ENCODE results near the gene PSMD14.

PSMD14 gene

DNA sequence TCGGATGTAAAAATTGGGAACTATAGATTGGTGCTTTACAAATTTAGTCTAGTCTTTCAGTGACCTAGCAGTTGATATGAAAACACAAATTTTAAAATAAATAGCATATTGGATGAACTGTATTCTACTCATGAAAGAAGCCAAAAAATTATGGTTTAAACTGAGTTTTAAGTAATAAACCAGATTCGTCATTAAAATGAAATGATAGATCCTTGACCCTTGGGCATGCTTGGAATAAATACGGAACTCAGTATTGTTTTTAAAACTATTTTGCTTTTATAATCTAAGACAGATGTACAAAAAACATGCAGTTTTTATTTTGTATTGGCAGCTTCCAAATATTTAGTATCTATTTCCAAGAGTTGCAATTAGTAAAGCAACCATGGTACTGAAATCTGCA is 73.3 kb downstream of the PSMD14 start:
- ATAC-seq (replicated peaks) (no peak), DNase-seq (no peak)
- Mint-ChIP-seq H3K4me3 (no peak overlapping the region), H3K27ac (no peak overlapping the region), H3K9me3 (no peaks in the 10 kb centered on the region), H3K36me3 (peaks cover 5 to 23% of the 10 kb centered on the region in 2 donors), H3K4me1 (peaks cover 0 to 1% of the 10 kb centered on the region in 2 donors), H3K27me3 (no peaks in the 10 kb centered on the region)

DNA sequence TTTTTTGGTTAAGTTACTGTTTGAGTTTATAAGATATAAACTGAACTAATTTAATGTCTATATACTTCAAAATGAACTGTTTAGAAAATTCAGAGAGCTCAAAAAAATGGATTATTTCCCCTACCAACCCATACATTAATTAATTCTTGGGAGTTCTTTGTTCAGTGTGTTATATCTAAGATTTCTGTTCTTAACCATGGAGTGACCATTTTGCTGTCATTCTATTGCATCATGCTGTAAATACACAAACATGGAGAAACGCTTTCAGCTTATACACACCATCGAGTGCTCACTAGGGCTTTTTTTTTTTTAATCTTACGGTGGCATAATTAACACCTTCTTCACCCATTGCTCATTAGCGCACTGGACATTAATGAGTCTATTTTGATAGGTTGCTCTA is 74.5 kb downstream of the PSMD14 start:
- Mint-ChIP-seq H3K27ac (no peak overlapping the region), H3K27me3 (no peaks in the 10 kb centered on the region), H3K9me3 (no peaks in the 10 kb centered on the region), H3K36me3 (peaks cover 5 to 28% of the 10 kb centered on the region in 2 donors), H3K4me1 (peaks cover 0 to 1% of the 10 kb centered on the region in 2 donors), H3K4me3 (no peak overlapping the region)
- no peak for ATAC-seq (replicated peaks)
- DNase-seq, result no peak

DNA sequence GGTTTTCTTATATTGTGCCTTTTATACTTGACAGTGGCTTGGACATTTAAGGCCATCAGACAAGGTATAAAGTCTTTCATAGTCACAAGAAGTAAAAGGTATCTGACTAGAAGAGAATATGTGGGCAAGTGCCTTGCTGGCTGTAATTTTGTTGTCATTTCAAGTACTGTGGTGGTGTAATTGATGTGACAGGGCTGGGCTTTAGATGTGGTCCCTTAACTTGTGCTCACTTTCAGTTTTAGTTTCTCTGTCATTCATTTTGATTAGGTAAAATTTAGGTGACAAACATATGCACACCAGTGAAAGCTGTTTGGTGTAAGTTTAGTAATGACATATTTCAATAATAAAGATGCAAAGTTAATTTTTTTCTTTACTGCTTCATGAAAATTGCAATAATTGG is 76.6 kb downstream of the PSMD14 start:
- Mint-ChIP-seq H3K27me3 (no peaks in the 10 kb centered on the region), H3K36me3 (peaks cover 3 to 22% of the 10 kb centered on the region in 2 donors), H3K4me3 (no peak overlapping the region), H3K9me3 (no peaks in the 10 kb centered on the region), H3K4me1 (peaks cover 0 to 1% of the 10 kb centered on the region in 2 donors), H3K27ac (no peak overlapping the region)
- DNase-seq (no peak), ATAC-seq (replicated peaks) (peak; percentile 33 to 34)

DNA sequence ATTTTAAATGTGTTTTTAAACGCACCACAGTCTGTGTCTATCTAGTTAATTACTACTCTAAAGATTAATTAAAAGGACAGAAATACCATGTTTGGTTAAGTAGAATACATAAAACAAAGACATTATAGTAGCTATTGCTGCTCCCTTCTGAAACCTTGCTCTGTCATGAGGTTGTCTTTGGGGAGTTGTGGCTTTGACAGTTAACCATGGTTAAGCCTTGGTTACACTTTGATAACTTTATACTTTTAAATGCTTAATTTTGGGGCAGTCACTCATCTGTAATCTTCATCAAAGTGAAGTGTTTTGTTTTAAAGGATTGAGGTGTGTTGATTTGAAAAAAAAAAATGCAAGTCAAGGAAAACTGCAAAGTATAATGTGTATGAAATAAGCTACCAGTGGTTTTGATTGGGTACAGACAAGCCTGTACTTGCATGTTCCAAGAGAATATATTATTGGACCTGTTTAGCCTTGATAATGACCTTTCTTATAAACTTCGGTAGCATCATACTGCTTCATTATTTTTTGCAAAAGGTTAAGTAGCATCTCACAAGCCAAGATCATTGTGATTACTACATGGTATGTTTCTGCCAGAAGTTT is 78.1 kb downstream of the PSMD14 start:
- no peak overlapping the region for H3K27ac Mint-ChIP-seq
- H3K27me3 Mint-ChIP-seq, result no peaks in the 10 kb centered on the region
- peaks cover 11 to 32% of the 10 kb centered on the region in 2 donors for H3K36me3 Mint-ChIP-seq
- H3K4me1 Mint-ChIP-seq, result peaks cover 0 to 1% of the 10 kb centered on the region in 2 donors
- ATAC-seq (replicated peaks) (peak in 1 of 2 donors; percentile 39), DNase-seq (no peak)
- no peaks in the 10 kb centered on the region for H3K9me3 Mint-ChIP-seq
- H3K4me3 Mint-ChIP-seq, result no peak overlapping the region

DNA sequence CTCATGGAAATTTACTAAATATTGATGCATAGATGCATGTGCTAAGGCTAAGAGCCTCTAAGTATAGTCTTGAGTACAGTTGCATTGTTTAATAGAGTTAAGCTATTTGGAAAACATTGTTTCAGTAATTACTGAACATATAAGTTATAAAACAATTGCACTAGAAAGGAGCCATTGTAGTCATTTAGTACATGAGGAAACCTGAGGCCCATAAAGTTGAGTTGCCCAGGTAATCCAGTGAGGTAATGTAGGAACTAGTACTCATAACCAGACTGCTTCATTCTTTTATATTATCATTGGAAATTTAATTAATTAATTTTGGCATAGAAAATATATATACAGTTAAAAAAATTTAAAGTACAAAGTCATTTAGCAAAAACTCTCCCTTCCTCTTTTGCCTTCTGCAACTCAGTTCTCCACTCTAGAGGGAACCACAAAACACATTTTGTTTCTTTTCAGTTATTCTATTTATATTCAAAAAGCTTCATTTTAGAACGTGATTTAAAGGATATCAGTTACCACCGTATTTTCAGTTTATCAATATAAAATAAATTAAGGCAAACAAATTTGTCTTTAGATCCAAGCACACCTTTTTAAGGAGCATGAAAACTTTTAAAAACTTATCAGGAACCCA is 80.0 kb downstream of the PSMD14 start:
- no peaks in the 10 kb centered on the region for H3K27me3 Mint-ChIP-seq
- no peaks in the 10 kb centered on the region for H3K9me3 Mint-ChIP-seq
- no peak overlapping the region for H3K27ac Mint-ChIP-seq
- H3K4me1 Mint-ChIP-seq, result peaks cover 0 to 1% of the 10 kb centered on the region in 2 donors
- DNase-seq, result no peak
- ATAC-seq (replicated peaks), result peak in 1 of 2 donors; percentile 50
- peaks cover 17 to 40% of the 10 kb centered on the region in 2 donors for H3K36me3 Mint-ChIP-seq
- H3K4me3 Mint-ChIP-seq, result no peak overlapping the region

DNA sequence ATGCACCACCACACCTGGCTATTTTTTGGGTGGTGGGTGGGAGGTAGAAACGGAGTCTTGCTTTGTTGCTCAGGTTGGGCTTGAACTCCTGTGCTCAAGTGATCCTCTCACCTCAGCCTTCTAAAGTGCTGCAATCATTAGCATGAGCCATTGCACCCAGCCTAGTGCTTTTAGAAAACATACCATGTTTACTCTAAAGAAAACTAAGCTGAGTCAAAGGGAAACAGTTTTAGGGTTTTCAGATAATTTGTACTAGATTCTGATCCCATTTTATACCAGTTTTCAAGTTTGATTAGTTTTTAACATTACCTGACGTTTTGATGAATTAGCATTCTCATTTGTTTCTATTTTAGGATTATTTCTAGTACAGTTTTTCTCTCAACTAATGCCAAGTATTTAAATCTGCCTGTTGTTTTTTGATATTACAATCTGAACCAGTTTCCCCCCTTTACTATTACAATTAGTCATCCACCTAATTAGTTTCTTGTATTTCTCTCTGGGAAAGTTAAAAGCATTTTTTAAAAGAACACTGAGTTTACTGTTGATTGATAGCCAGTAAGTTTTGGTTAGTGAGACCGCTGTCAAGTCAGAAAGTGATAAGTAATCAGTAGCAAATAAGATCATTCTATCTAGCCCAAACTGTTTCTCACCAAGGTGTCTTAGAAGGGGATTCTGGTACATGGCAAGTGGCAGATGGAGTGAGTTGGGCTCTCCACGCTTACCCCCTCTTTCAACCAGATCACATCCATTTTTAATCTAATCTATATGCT is 83.7 kb downstream of the PSMD14 start:
- no peak overlapping the region for H3K27ac Mint-ChIP-seq
- no peaks in the 10 kb centered on the region for H3K4me1 Mint-ChIP-seq
- no peak overlapping the region for H3K4me3 Mint-ChIP-seq
- no peaks in the 10 kb centered on the region for H3K9me3 Mint-ChIP-seq
- ATAC-seq (replicated peaks) (no peak), DNase-seq (no peak)
- H3K27me3 Mint-ChIP-seq, result no peaks in the 10 kb centered on the region
- peaks cover 36 to 50% of the 10 kb centered on the region in 2 donors for H3K36me3 Mint-ChIP-seq

DNA sequence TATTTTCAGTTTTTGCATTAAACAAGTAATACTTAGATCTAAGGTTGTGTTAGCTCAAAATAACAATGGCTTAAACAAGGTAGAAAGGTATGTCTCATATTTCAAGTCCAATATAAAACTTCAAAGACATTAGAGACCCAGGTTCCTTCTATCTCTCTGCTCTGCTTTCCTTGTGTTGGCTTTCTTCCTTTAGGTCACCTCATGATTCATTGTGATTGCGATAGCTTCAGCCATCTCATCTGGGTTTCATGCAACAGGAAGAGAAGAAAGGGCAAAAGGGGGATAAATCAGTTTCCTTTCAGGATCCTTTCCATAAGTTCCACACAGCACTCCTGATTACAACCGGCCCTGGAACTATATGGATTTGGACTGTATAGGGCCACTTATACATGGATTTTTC is 91.9 kb downstream of the PSMD14 start:
- DNase-seq (no peak), ATAC-seq (replicated peaks) (no peak)
- H3K9me3 Mint-ChIP-seq, result peaks cover 0 to 3% of the 10 kb centered on the region in 2 donors
- H3K27ac Mint-ChIP-seq, result no peak overlapping the region
- H3K27me3 Mint-ChIP-seq, result no peaks in the 10 kb centered on the region
- peaks cover 32 to 39% of the 10 kb centered on the region in 2 donors for H3K36me3 Mint-ChIP-seq
- H3K4me3 Mint-ChIP-seq, result no peak overlapping the region
- no peaks in the 10 kb centered on the region for H3K4me1 Mint-ChIP-seq

DNA sequence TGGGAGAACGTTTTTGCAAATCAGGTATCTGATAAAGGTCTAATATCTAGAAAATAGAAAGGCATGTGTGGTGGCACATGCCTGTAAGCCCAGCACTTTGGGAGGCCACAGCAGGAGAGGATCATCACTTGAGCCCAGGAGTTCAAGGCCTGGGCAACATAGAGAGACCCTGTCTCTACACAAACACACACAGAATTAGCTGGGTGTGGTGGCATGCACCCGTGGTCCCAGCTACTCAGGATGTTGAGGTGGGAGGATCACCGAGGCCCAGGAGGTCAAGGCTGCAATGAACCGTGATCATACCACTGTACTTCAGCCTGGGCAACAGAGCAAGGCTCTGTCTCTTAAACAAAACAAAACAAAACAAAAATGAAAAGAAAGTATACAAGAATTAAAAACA is 94.1 kb downstream of the PSMD14 start:
- Mint-ChIP-seq H3K27me3 (no peaks in the 10 kb centered on the region), H3K9me3 (peaks cover 0 to 3% of the 10 kb centered on the region in 2 donors)

DNA sequence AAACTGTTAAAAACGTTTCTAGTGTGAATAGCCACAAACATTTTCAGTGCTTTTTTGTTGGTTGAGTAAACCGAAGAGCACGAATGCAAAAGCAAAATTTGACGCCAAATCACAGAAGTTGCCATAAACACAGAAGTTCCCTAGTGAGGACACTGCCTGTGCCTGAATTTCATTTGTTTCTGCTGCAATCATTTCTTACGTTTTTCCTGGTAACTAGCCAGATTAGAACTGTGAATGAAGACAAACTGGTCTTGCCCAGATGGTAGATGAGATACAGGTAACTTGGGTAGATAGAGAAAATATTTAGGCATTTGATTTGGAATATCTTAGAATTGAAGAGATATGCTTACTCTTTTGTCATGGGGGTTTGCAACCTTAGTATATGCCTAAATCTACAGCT is 98.1 kb downstream of the PSMD14 start:
- DNase-seq (no peak), ATAC-seq (replicated peaks) (no peak)
- H3K4me3 Mint-ChIP-seq, result no peak overlapping the region
- no peaks in the 10 kb centered on the region for H3K4me1 Mint-ChIP-seq
- no peak overlapping the region for H3K27ac Mint-ChIP-seq
- H3K27me3 Mint-ChIP-seq, result no peaks in the 10 kb centered on the region
- peaks cover 0 to 3% of the 10 kb centered on the region in 2 donors for H3K9me3 Mint-ChIP-seq
- peaks cover 6 to 22% of the 10 kb centered on the region in 2 donors for H3K36me3 Mint-ChIP-seq

More for the DNA sequence above, 94.1 kb downstream of the PSMD14 start:
- Mint-ChIP-seq H3K4me1 (no peaks in the 10 kb centered on the region), H3K36me3 (peaks cover 15 to 23% of the 10 kb centered on the region in 2 donors), H3K4me3 (no peak overlapping the region), H3K27ac (no peak overlapping the region)
- DNase-seq (no peak), ATAC-seq (replicated peaks) (no peak)

DNA sequence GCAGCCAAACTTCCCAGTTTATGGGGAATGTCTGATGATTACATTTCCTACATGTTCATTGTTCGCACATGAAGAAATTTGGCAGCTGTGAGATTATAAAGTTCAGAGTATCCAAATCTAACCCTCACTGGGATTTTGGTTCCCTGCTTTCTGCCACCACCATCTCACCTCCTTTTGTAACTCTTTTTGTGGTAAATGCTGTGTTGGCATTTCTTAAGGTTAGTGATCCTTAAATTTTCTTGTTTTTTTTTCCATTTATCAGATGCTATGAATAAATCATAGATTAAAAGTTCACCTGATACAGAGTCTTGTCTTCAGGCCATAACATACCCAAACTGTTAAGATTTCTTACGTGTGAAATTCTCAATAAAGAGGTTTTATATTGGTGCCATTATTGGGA is 99.4 kb downstream of the PSMD14 start:
- DNase-seq, result no peak
- H3K4me3 Mint-ChIP-seq, result no peak overlapping the region
- H3K27ac Mint-ChIP-seq, result no peak overlapping the region
- H3K4me1 Mint-ChIP-seq, result no peaks in the 10 kb centered on the region
- H3K36me3 Mint-ChIP-seq, result peaks cover 4 to 15% of the 10 kb centered on the region in 2 donors
- ATAC-seq (replicated peaks), result no peak
- H3K27me3 Mint-ChIP-seq, result no peaks in the 10 kb centered on the region
- H3K9me3 Mint-ChIP-seq, result no peaks in the 10 kb centered on the region

DNA sequence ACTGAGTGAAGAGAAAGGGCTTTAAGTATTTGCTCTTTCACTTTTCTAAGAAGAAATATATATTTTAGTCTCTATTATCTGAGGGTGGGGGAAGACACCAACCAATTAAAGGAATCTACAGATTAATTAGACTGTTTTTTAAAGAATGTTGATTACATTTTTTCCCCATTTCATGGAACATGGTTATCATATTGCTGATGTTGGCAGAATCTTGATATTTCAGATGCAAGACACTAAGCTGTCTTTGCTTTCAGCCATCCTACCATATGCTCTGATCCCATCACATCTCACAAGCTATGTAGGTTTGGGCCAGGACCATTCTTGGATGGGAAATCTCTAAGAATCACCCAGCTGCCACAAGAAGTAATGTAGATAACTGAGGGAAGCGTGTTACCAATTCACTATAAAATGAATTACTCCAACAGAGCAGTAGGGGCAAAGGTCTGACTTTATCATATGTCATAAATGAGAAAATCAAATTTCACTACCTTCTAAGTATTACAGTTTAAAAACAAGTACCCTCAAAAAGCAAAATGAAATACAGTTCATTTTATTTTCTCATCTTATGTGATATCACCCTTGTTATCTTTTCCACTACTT is 101.2 kb downstream of the PSMD14 start:
- no peak for ATAC-seq (replicated peaks)
- Mint-ChIP-seq H3K4me1 (peaks cover 3 to 9% of the 10 kb centered on the region in 2 donors), H3K4me3 (no peak overlapping the region), H3K27ac (no peak overlapping the region), H3K9me3 (no peaks in the 10 kb centered on the region), H3K36me3 (peaks cover 8 to 11% of the 10 kb centered on the region in 2 donors), H3K27me3 (peaks cover 8 to 9% of the 10 kb centered on the region in 2 donors)
- DNase-seq, result no peak

DNA sequence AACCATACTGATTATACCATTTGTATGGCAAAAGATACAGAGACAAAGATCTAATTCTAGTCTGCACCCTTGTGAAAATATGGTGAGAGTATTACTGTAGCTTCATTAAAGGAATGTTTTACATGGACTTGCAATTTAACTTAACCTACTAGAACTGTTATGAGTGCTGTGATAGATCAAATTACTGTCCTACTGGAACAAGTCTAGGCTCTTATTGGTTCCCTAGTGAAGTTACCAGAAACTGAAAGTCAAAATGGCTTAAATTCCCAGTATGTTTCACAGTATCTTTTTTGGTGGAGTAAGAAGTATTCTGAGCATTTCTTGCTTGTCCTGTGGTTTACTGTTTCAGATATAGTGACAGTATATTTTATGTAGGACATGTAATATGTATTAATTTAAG is 104.1 kb downstream of the PSMD14 start:
- ATAC-seq (replicated peaks) (no peak), DNase-seq (no peak)
- H3K9me3 Mint-ChIP-seq, result no peaks in the 10 kb centered on the region
- no peak overlapping the region for H3K27ac Mint-ChIP-seq
- peaks cover 25 to 38% of the 10 kb centered on the region in 2 donors for H3K4me1 Mint-ChIP-seq
- H3K27me3 Mint-ChIP-seq, result peaks cover 30 to 38% of the 10 kb centered on the region in 2 donors
- peaks cover 11 to 13% of the 10 kb centered on the region in 2 donors for H3K36me3 Mint-ChIP-seq
- H3K4me3 Mint-ChIP-seq, result no peak overlapping the region

DNA sequence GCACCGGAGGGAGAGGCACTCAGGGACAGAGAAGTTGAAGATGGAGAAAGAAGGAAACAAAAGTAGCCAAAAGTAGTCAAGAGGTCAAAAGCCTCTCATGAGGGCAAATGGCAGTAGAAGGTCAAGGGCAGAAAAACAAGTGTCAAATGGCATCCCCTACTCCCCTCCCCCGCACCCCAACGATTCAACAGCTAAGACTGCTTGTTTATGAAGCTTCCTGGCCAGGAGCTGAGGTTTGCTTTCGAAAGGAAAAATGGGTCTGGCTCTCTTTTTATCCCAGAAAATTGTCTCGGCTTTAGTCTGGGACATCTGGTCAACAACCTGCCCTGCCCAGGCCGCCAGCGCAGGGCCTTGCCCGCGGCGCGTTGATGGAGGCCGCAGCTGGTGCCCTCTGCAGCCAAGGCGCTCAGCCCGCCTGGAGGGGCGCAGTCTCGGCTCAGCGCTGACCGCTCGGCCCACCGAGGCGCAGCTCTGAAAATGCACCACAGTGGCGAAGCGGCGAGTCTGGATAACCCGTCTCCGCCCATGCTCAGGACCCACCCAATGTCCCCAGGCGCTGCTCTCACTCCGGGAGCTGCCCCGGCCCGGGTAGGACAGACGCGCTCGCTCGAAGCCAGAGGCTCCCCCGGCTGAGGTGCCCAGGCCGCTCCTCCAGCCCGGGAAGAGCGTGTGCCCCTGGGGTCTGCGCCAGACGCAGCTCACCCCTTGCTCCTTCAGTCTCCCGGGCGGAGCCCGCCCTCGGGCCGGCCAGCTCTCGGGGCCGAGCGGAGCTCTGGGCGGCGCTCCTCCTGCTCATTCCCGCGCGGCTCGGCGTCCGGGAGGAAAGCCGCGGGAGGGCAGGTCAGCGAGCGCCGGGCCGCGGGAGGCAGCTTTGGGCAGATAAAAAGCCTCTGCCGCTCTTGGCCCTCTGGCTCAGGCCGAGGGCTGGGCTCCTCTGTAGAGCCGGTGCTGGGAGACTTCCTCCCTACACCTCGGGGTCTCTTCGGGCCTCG is 106.1 kb downstream of the PSMD14 start:
- no peak for DNase-seq
- Mint-ChIP-seq H3K36me3 (peaks cover 8 to 9% of the 10 kb centered on the region in 2 donors), H3K9me3 (no peaks in the 10 kb centered on the region), H3K4me1 (peaks cover 39 to 58% of the 10 kb centered on the region in 2 donors), H3K4me3 (peak overlapping the region; percentile 70 to 73), H3K27me3 (peaks cover 50 to 57% of the 10 kb centered on the region in 2 donors), H3K27ac (peak overlapping the region; percentile 53)
- peak; percentile 56 to 58 for ATAC-seq (replicated peaks)

Measured in stimulated activated naive B cell treated with anti-CD40 and anti-IgM and Interleukin-4, amounts not matched to agents 10 μg/mL and 1 μg/mL and 100 μg/mL, for 72 hours (primary cell).